Astrocyte of the hippocampus (primary cell): ENCODE data around the gene MBOAT2.
A peak's percentile ranks its signal among the peaks of the same experiment; 100 is the strongest.
"Not testable (repeated sequence)": the region's sequence is repeated elsewhere in the genome, so short reads cannot be mapped to it uniquely, and the experiment has no call there.

ENCODE experiments used
- DNase-seq: peaks from one replicate; pipeline ENCODE4 v3.0.0; 2011; ENCODE audit warnings: low read depth, low spot score

MBOAT2 gene

GRCh38 chr2:8957628-8958027 lies 45.9 kb downstream of the MBOAT2 start:
- no peak for DNase-seq

GRCh38 chr2:8956774-8957173 lies 46.7 kb downstream of the MBOAT2 start:
- DNase-seq, result no peak

GRCh38 chr2:8954990-8955389 lies 48.5 kb downstream of the MBOAT2 start:
- peak; percentile 35 for DNase-seq

- no peak for DNase-seq
Measured at GRCh38 chr2:8953525-8953924, 50.0 kb downstream of the MBOAT2 start.

- DNase-seq, result no peak
Measured at GRCh38 chr2:8939486-8940114, 63.9 kb downstream of the MBOAT2 start.

GRCh38 chr2:8938384-8938783 lies 65.1 kb downstream of the MBOAT2 start:
- no peak for DNase-seq

- no peak for DNase-seq
Measured at GRCh38 chr2:8935982-8936381, 67.5 kb downstream of the MBOAT2 start.

- DNase-seq, result no peak
Measured at GRCh38 chr2:8934338-8934737, 69.1 kb downstream of the MBOAT2 start.

- no peak for DNase-seq
Measured at GRCh38 chr2:8932702-8933101, 70.8 kb downstream of the MBOAT2 start.

- DNase-seq, result not testable (repeated sequence)
Measured at GRCh38 chr2:8930185-8930584, 73.3 kb downstream of the MBOAT2 start.

- DNase-seq, result no peak
Measured at GRCh38 chr2:8929128-8929527, 74.4 kb downstream of the MBOAT2 start.

GRCh38 chr2:8927510-8928455 lies 75.7 kb downstream of the MBOAT2 start:
- DNase-seq, result no peak

GRCh38 chr2:8926356-8926755 lies 77.1 kb downstream of the MBOAT2 start:
- no peak for DNase-seq

GRCh38 chr2:8925411-8925810 lies 78.1 kb downstream of the MBOAT2 start:
- DNase-seq, result no peak

GRCh38 chr2:8923183-8923582 lies 80.3 kb downstream of the MBOAT2 start:
- no peak for DNase-seq

GRCh38 chr2:8922431-8922830 lies 81.1 kb downstream of the MBOAT2 start:
- DNase-seq, result no peak

- no peak for DNase-seq
Measured at GRCh38 chr2:8918412-8918811, 85.1 kb downstream of the MBOAT2 start.

GRCh38 chr2:8915941-8916340 lies 87.5 kb downstream of the MBOAT2 start:
- DNase-seq, result no peak

GRCh38 chr2:8913767-8914166 lies 89.7 kb downstream of the MBOAT2 start:
- DNase-seq, result not testable (repeated sequence)

GRCh38 chr2:8907764-8908288 lies 95.7 kb downstream of the MBOAT2 start:
- no peak for DNase-seq

- not testable (repeated sequence) for DNase-seq
Measured at GRCh38 chr2:8903924-8904323, 99.6 kb downstream of the MBOAT2 start.

GRCh38 chr2:8902757-8903156 lies 100.7 kb downstream of the MBOAT2 start:
- DNase-seq, result not testable (repeated sequence)

- DNase-seq, result not testable (repeated sequence)
Measured at GRCh38 chr2:8897206-8897605, 106.3 kb downstream of the MBOAT2 start.
